ENCODE measurements around the gene GALK2.

The GALK2 gene

DNA sequence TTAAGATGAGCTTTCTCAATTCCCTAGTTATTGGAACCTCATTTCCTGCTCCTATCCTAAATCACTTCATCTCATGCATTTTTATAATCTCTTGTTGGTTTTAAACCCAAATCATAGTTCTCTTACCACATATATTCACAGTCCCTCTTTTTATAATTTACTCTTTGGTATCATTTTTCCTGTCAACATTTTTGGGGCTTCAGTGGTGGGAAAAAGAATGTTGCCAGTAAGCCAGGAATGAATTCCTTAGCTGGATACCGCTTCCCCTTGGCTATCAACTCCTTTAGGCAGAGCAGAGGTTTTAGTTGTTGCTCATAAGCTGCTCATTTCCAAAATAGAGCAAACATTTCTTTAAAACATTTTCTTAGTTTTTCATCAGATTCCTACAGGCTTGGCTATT is 112.3 kb downstream of the GALK2 start:
- peak; percentile 87 for DNase-seq (ENCODE audit: low read depth, low spot score)

DNA sequence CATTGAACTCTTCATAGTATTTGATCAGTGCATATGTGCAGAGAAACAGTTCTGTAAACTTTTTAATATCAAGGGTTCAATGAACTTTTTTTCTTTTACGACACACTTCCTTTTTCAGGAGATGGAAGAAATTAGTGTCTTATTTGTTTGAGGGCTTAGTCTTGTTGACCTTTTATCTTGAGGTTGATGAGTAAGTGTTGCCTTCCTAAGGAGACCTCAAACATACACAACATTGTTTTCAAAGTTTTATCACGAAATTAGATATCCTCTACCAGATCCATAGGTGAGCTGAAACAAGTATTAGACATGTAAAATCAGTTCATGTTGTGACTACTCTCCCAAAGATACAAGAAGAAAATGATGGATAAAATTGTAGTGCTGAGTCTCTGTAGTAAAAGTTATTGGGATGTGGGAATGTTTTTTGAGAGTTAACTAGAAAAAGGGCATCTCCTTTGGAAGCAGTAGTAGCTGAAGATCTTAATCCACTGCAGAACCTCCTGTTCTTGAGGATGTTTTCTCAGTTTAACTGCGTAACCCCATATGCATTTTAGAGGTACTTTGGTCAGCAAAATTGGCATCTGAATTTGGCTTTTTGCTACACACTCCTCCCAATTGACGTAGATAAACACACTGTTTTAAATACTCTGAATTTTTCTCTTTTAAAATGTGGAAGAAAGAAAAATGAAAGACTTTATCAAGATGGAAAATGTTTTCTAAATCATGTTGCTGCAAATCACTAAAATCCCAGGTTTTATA is 116.8 kb downstream of the GALK2 start:
- DNase-seq (ENCODE audit: low read depth, low spot score) = no peak

DNA sequence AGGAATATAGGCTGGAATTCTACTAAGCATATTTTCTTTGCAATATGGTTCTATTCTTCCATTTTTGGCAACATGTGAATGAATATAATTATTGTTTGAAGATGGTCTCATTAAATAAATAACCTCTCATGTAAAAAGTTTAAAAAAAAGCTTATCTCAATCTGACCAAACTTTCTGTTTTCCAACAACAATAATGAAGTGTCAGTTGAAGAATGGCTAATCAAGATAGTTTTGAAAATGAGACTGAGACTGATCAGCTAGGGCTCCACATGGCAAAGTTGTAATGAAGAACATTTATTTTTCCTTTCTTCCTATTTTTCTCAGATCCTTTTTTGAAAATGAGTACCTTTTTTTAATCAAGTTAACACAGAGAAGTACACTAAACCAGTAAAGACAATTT is 117.4 kb downstream of the GALK2 start:
- DNase-seq (ENCODE audit: low read depth, low spot score) = no peak

DNA sequence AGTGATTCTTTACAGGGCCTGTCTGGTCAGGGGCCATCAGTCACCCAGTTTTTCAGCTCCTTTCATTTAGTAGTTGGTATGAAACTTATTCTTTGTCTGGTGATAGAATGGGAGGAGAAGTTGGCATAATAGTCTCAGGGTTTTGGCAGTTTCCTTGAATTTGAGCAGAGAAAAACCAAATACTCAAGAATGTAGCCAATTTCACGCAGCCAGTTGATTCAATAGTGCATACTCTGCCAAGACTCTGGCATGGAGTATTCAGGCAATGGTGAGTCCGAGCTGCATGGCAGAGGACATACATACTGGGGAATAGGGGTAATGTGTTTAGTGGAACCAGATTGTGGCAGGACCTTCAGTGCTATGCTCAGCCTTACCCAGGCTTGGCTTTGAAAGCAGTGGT is 118.3 kb downstream of the GALK2 start:
- DNase-seq (ENCODE audit: low read depth, low spot score) = peak; percentile 64

DNA sequence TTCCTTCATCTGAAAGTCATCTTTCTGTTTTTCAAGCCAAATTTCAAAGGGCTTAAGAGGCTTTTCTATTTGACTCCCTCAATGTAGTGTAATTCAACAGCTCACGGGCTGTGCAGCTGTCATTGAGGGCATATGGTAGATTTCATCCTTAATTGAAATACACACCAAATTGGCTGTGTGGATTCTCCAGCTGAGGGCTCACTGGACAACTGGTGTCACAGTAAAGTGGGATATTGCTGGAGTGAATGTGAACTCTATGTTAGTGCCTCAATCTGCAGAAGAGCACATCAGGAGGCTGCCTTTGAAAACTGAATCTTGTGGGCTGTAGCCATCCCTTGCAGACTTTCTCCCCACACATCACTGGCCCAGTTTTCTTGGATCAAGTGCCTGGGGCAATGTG is 120.1 kb downstream of the GALK2 start:
- DNase-seq (ENCODE audit: low read depth, low spot score) = no peak

DNA sequence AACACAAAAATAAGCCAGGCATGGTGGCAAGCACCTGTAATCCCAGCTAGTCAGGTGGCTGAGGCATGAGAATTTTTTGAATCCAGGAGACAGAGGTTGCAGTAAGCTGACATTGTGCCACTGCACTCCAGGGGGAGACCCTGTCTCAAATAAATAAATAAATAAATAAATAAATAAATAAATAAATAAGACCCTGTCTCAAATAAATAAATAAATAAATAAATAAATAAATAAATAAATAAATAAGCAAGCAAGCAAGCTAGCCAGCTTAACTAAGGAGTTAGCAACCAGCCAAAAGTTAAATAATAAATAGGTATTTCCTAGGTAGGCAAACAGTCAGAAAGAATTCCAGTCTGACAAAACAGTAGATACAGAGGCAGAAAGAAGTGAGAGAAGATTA is 123.9 kb downstream of the GALK2 start:
- no peak for DNase-seq (ENCODE audit: low read depth, low spot score)

DNA sequence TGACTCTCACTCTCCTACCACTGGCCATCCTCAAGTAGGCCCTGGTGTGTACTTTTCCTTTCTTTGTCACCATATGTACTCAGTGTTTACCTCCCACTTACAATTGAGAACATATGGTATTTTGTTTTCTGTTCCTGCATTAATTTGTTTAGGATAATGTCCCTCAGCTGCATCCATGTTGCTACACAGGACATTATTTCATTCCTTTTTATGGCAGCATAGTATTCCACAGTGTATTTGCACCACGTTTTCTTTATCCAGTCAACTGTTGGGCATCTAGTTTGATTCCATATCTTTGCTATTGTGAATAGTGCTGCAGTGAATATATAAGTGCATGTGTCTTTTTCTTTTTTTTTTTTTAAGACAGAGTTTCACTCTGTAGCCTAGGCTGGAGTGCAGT is 126.2 kb downstream of the GALK2 start:
- no peak for DNase-seq (ENCODE audit: low read depth, low spot score)

DNA sequence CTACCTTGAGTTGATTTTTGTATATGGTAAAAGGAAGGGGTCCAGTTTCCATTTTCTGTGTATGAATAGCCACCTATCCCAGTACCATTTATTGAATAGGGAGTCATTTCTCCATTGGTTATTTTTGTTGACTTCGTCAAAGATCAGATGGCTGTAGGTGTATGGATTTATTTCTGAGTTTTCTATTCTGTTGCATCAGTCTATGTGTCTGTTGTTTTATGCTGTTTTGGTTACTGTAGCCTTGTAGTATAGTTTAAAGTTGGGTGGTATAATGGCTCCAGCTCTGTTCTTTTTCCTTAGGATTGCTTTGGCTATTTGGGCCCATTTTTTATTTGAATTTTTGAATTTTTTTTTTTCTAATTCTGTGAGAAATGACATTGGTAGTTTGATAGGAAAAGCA is 127.5 kb downstream of the GALK2 start:
- no peak for DNase-seq (ENCODE audit: low read depth, low spot score)

DNA sequence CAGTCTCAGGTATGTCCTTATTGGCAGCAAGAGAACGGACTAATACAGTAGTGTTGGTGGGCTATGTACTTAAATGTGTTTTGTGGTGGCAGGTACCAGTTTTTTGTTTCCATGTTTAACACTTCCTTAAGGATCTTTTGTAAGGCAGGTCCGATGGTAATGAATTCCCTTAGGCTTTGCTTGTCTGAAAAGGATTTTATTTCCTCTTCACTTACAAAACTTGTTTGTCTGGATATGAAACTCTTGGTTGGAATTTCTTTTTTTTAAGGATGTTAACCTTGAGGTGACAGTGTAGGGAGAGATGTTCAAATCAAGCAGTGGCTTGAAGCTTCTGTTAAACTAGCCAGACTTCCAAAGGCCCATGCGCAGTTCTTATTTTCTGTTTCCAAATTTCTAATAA is 130.8 kb downstream of the GALK2 start:
- no peak for DNase-seq (ENCODE audit: low read depth, low spot score)

DNA sequence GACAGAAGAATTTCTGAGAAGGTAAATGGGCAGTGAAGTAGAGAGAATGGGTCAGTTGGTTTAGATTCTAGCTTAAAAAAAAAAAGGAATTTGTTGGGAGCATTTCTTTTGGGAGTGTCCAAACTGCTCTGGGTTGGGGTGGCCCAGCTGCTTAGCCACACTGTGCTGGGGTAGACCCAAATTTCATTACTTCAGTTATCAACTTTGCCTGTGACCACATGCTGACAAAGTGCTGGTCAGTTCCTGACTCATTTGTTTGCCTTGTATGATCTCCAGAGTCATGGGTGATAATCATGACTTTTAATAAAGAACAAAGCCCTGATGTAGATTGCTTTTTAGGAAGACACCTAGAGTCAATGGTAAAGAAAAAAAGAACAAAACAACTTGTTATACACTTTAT is 131.5 kb downstream of the GALK2 start:
- DNase-seq (ENCODE audit: low read depth, low spot score) = peak; percentile 21

DNA sequence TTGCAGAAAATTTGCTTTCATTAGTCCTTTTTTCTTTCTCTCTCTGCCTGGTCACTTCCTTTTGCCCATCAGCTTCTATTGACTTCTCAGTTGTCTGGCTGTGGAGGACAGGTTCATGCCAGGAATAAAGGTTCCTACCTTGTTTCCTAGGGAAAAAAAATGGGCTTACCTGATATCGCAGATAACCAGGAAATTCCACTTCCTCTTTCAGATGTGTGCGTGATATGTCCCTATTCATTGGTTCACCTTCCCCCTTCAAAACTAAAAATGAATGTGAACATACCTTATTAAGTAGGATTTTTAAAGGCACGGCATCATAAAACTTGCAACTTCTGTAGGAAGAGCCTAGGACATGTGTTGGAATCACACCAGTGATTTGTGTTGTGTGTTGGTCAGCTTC is 133.0 kb downstream of the GALK2 start:
- DNase-seq (ENCODE audit: low read depth, low spot score) = no peak

DNA sequence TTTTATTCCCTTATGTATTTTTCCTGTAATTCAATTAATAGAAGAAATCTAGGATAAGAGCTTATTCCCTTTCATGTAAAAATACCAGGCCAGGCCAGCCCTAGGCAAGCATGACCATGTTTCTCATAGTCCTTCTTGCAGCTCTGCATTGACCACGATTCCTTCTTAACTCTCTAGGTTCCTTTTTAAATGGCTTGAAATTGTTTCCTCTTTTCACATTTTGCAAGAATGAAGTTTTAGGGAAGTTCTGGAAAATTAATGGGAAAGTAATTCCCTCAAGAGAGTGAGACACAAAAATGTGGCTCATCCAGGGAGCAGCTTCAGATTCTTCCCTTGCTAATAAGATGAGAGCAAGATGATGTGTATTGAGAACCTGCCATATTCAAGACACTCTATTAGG is 136.5 kb downstream of the GALK2 start:
- no peak for DNase-seq (ENCODE audit: low read depth, low spot score)

DNA sequence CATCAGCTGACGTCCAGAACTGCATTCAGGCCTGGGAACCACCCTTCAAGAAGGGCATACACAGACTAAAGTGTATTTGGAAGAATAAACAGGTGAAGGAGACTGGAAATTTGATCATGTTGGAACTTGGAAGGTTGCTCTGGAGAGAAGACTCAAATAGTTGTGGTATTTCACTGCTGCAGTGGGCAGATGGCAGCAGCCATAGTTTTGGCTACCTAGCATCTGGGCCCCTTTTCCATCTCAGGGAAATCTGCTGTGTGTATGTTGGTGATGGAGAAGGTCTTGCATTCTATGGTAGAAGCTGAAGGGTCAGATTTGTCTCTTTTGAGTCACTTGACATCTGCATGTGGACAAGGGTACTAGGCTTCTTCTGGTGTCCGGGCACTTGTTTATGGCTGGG is 138.6 kb downstream of the GALK2 start:
- no peak for DNase-seq (ENCODE audit: low read depth, low spot score)

DNA sequence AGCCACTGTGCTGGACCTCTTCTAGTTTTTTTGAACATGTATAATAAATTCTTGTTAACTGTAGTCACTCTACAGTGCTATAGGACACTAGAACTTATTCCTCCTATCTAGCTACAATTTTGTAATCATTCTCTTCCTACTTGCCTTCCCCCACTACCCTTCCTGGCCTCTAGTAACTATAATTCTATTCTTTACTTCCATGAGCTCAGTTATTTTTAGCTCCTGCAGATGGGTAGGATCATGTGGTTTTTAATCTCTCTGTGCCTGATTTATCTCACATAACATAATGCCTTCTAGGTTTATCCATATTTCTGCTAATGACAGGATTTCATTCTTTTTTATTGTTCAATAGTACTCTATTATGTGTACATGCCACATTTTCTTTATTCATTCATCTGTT is 139.8 kb downstream of the GALK2 start:
- DNase-seq (ENCODE audit: low read depth, low spot score) = no peak

DNA sequence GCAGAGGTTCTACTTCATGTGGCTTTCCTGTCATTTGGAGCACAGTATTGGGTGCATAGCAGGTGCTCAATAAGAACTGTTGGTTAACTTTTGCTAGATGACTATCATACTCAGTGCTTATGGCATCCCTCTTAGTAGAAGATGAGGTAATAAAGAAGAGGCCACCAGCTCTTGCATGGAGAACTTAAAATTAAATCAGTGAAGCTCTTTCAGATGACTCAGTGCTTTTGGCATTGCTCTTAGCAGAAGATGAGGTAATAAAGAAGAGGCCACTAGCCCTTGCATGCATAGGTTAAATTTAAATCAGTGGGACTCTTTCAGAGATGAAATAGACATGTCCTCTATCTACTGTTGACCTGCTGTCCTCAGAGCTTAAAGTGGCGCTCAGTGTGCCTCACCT is 143.6 kb downstream of the GALK2 start:
- peak; percentile 49 for DNase-seq (ENCODE audit: low read depth, low spot score)

DNA sequence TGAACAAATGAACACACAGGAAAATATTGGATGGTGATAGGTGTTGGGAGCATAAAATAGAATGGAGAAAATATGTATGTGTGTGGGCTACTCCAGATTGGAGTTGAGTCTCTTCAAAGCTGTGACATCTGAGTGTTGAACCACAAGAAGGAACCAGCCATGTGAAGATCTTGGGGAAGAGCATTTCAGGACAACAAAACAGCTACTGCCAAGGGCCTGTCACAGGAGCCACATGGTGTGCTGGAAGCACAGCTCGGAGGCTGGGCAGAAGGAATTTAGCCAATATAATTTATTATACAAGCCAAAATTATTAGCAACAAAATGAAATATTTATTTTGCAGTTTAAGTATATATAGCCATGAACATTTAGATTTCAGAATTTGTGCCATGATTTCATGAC is 144.7 kb downstream of the GALK2 start:
- no peak for DNase-seq (ENCODE audit: low read depth, low spot score)

DNA sequence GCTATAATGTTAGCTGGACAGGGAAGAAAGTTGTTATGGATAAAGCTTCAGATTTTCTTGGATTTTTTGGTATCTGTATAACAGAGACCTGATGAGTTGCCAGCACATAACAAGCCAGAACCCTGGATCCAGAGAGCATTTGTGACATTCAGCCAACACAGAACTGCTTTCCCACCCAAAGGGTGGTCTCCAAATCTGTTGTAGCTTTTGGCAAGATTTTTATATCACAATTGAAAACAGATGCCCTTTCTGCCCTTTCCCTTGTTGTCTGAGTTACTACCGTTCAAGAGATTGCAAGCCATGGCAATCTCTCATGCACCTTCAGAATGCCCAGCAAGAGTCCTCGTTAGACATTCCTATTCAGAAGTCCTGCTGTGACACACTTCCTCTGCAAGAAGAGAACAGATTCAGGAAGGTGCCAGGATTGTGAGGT is 145.4 kb downstream of the GALK2 start:
- no peak for DNase-seq (ENCODE audit: low read depth, low spot score)

DNA sequence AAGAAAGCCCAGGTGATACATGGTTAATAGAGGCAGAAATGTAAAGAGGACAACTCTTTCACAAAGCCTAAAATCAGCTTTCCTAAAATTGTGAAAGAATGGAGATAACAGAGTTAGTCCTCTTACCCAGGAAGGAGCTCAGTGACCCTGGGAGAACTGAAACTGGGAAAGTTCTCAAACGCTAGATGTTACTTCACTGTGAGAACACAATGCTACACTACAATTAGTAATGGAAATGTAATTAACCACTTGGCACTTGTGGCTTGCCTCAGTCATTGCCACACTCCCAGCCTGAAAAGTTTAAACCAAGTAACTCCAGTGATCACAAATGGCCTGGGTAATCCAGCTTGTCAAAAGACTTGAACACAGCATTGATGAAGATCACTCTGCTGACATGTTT is 150.3 kb downstream of the GALK2 start:
- no peak for DNase-seq (ENCODE audit: low read depth, low spot score)

DNA sequence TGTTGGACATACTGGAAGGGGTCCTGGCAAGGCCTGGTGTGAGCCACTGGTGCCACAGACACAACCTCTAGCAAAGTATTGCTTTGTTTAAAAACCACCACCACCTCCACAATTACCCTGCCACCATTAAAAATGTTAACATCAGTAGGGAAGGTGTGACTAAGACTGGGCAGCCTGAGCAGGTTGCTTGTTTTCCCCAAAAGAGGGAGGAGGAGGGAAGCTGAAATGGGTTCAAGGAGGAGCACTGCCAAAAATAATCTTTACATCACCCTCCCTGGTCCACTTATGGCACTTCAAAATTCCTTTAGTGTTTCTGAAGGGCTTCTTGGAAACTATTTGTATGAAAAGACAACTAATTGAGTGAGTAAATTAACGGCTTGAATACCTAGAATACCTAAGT is 153.2 kb downstream of the GALK2 start:
- DNase-seq (ENCODE audit: low read depth, low spot score) = peak; percentile 31

DNA sequence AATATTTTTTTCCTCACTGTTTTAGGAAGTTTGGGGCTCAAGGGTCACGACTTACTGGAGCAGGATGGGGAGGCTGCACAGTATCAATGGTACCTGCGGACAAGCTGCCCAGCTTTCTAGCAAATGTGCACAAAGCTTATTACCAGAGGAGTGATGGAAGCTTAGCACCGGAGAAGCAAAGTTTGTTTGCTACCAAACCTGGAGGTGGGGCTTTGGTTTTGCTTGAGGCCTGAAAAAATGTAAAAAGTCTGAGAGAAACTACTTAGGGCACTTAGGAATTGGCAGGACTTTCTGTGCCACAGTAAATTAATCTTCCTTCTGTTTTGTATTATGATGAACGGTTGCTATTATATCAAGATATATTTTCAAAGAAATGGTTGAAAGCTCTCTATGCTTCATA is 157.9 kb downstream of the GALK2 start:
- DNase-seq (ENCODE audit: low read depth, low spot score) = no peak

DNA sequence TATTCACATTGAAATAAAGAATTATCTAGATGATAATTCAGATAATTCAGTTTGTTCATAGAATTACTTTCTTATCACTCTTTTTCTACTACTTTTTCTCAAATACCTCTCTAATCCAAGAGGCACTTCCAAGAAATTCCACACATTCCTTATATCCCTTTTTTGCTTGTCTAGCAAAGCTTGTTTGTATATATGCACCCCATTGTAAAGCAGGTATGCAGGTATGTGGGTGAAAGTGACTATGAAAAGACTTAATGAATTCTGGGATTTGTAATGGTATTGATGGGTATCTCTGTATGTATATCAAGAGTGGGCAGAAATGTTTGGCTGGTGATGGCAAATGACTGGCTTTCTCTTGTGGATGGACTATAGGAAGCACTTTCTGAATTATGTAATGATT is 158.9 kb downstream of the GALK2 start:
- peak; percentile 5 for DNase-seq (ENCODE audit: low read depth, low spot score)

DNA sequence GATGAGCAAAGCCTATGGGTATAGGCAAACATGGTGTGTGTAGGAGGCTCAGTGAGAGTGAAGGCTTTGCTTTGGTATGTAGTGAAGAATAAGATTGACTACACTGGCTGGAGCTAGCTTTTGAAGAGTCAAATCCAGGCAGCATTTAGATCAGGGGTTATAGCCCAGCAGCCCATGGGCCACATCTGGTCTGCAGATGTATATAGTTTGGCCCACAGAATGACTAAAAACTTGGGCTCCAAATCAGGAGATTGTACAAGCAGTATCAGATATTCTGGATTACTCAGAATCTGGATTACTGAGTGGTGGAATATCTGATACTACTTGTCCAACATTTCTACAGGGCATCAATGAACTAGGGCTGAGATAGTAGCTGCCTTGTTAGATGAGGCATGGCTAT is 160.1 kb downstream of the GALK2 start:
- DNase-seq (ENCODE audit: low read depth, low spot score) = no peak

DNA sequence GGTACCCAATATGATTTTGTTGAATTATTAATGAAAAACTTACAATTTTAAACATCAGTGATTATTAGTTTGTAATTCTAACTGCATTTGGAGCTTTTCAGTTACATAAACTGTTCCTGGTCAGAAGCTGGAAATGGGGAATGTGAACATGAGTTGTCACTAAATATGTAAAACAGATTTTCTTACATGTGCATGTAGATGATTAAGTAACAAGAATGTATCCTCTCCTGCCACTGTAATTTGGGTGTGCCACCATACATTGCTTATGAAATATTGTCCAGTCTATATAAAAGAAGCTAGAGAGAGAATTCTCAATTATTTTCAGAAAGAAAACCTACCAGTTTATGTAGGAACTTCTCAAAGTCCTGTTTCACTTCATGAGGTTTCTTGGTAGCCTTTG is 161.4 kb downstream of the GALK2 start:
- no peak for DNase-seq (ENCODE audit: low read depth, low spot score)

DNA sequence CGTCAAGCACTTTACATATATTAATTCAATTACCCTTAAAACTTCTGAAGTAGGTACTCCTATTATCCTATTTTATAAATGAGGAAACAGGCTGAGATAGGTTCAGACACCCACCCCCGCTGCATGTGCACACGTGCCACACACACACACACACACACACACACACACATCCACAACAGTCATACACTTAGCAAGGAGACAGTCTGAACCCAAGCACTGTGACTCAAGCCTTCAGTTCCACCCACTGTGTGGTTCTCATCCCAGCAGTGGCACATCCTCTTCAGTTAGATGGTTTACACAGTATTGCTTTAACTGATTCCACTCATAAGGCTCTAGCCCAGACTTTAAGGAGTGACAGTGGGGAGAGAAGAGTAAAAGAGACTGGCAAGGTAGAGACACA is 161.9 kb downstream of the GALK2 start:
- DNase-seq (ENCODE audit: low read depth, low spot score) = no peak
